ENCODE measurements around the gene WDR44. TPM values are rescaled to one million over a fixed set of nuclear protein-coding genes. Genes with fewer than 3 reads are reported as not detected.
A peak's percentile ranks its signal among the peaks of the same experiment; 100 is the strongest.
"Not testable (repeated sequence)": the region's sequence is repeated elsewhere in the genome, so short reads cannot be mapped to it uniquely, and the experiment has no call there.

The WDR44 gene, protein sequence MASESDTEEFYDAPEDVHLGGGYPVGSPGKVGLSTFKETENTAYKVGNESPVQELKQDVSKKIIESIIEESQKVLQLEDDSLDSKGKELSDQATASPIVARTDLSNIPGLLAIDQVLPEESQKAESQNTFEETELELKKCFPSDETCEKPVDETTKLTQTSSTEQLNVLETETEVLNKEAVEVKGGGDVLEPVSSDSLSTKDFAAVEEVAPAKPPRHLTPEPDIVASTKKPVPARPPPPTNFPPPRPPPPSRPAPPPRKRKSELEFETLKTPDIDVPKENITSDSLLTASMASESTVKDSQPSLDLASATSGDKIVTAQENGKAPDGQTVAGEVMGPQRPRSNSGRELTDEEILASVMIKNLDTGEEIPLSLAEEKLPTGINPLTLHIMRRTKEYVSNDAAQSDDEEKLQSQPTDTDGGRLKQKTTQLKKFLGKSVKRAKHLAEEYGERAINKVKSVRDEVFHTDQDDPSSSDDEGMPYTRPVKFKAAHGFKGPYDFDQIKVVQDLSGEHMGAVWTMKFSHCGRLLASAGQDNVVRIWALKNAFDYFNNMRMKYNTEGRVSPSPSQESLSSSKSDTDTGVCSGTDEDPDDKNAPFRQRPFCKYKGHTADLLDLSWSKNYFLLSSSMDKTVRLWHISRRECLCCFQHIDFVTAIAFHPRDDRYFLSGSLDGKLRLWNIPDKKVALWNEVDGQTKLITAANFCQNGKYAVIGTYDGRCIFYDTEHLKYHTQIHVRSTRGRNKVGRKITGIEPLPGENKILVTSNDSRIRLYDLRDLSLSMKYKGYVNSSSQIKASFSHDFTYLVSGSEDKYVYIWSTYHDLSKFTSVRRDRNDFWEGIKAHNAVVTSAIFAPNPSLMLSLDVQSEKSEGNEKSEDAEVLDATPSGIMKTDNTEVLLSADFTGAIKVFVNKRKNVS
- 10 to 100 TPM; 10.3 to 10.4 TPM for total RNA-seq
- long read RNA-seq, full-length matches to known transcripts: 9 of 18 reads
- long read RNA-seq, partial matches to known transcripts: 8 of 18 reads
- long read RNA-seq, other reads (novel, unspliced or antisense): 1 of 18 reads

DNA sequence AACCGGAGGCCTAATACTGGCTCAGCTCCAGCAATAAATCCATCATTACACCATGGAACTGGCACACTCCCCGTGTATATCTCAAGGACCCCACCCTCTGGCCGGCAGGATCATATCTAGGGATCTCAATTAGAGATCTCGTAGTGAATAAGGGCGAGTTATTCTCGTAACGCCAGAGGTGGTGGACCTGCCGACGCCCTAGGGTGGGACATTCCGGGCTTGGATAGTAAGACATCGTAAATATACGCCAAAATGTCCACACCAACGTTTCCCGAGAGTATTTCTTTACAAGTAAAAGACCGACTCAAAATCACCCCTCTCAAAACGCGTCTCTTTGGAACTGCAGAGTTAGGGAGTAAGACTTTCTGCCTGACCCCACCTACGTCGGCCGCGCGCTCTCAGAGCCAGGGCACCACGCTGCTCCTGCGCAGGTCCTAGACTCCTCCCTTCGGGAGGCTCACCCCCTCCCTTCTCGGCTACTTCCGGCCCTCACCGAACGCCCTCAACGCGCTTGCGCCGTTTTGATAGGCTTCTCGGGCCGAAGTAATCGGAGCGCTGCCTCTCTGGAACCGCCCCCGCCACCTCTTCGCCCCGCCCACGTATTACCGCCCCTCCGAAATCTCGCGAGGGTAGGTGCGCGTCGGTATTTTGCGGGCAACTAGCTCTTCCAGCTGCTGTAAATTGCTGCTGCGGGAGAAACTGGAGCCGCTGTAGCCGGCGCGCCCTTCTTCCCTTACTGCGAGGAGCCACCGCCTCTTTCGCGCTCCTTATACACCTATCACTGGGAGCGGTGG lies at the start of gene WDR44:
Gene WDR44, plus strand, starts transcription at position 643 of the 794 bp plus-strand sequence. CDS start 398 bp downstream, outside the sequence.
- peak; percentile 97 to 98 for ATAC-seq
- intact Hi-C loops (cut with DNase I): no loop called here
- peak; percentile 94 for DNase-seq

DNA sequence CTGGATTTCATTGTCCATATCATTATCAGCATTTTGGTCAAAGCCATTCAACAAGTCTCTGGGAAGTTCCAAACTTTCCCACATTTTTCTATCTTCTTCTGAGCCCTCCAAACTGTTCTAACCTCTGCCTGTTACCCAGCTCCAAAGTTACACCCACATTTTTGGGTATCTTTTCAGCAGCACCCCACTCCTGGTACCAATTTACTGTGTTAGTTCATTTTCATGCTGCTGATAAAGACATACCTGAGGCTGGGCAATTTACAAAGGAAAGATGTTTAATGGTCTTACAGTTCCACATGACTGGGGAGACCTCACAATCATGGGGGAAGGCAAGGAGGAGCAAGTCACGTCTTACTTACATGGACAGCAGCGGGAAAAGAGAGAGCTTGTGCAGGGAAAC lies 40.1 kb upstream of the WDR44 start:
- intact Hi-C loops (cut with DNase I); ATAC-seq; DNase-seq: not testable (repeated sequence)

DNA sequence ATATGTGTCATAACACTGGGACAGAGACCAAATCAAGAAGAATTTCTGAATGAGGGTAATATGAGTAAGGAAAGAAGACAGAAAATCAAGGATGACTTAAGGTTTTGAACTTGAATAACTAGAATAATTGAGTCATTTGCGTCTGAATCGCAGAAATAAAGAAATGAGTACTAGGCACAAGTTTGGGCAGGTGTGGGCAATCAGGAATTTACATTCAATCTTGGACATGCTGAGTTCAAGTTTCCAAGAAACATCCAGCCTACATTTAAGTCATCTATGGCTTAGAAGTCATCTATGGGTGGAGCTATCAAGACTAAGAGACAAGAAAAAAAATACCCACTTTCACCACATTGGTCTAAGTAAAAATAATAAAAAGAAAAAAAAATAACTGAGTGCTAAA lies 30.4 kb upstream of the WDR44 start:
- ATAC-seq (no peak), DNase-seq (no peak)
- intact Hi-C loops (cut with DNase I): no loop called here

GRCh38 chrX:118324588-118324987 lies 21.3 kb upstream of the WDR44 start:
- intact Hi-C loops (cut with DNase I): no loop called here
- DNase-seq (no peak), ATAC-seq (no peak)

GRCh38 chrX:118325453-118325852 lies 20.5 kb upstream of the WDR44 start:
- intact Hi-C loops (cut with DNase I): no loop called here
- no peak for DNase-seq
- ATAC-seq: no peak

DNA sequence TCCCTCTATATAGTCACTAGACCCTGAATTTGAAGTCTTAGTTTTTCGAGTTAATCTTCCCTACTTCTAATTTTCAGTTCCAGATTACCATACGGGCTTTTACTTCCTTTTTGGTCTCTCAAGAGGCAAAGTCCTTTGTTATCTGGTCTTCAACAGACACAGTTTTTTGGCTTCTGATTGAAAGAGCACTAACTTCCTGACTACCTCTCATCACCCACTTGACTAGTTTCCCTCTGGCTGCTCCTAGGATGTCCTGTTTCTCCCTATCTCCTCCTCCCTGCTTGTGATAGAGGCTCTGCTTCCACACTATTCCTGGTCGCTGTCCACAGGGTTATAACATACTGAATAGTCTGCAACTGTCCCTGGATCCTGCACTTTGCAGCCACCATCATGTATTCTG lies 16.7 kb upstream of the WDR44 start:
- ATAC-seq: peak; percentile 26 to 80
- DNase-seq: no peak
- intact Hi-C loops (cut with DNase I): no loop called here

DNA sequence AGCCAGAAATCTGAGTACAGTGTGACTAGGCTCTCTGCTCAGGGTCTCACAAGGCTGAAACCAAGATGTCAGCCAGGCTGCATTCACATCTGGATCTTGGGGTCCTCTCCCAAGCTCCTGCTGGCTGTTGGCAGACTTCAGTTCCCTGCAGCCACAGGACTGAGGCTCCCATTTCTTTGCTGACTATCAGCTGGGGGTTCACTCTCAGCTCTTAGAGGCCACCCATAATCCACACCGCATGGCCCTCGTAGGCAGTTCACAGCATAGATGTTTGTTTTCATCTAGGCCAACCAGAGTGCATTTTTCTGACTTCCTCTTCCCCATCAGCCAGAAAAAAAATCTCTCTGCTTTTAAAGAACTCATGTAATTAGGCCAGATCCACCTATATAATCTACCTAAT lies 8.2 kb upstream of the WDR44 start:
- ATAC-seq: no peak
- no peak for DNase-seq
- intact Hi-C loops (cut with DNase I): no loop called here

DNA sequence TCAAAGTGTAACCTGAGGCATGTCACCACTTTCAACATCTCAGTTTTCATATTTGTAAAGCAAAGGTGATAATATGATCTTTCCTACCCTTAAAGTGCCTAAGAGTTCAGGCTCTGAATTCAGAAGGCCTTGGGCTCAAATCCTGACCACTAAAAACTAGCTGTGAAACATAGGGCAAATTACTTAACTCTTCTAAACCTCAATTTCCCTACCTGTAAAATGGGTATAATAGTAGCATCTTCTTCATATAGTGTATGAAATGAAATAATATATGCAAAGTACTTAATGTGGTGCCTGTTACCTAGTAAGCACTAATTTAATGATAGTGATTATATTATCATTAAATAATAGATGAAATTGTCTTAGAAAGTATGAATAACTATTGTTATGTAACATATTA lies 7.0 kb upstream of the WDR44 start:
- ATAC-seq: no peak
- intact Hi-C loops (cut with DNase I): no loop called here
- DNase-seq: no peak

- ATAC-seq (no peak), DNase-seq (no peak)
- intact Hi-C loops (cut with DNase I): no loop called here
These were observed 852 bp upstream of the WDR44 start for GRCh38 chrX:118345045-118345463.

GRCh38 chrX:118346258-118347094 lies 570 bp downstream of the WDR44 start:
- DNase-seq (peak; percentile 55), ATAC-seq (peak; percentile 42 to 46)
- intact Hi-C loops (cut with DNase I): no loop called here

- DNase-seq (no peak), ATAC-seq (peak in 1 of 2 donors; percentile 16)
- intact Hi-C loops (cut with DNase I): no loop called here
These were observed 1.2 kb downstream of the WDR44 start for GRCh38 chrX:118347131-118347530.

- DNase-seq (no peak), ATAC-seq (no peak)
- intact Hi-C loops (cut with DNase I): no loop called here
These were observed 1.8 kb downstream of the WDR44 start for GRCh38 chrX:118347736-118348135.

DNA sequence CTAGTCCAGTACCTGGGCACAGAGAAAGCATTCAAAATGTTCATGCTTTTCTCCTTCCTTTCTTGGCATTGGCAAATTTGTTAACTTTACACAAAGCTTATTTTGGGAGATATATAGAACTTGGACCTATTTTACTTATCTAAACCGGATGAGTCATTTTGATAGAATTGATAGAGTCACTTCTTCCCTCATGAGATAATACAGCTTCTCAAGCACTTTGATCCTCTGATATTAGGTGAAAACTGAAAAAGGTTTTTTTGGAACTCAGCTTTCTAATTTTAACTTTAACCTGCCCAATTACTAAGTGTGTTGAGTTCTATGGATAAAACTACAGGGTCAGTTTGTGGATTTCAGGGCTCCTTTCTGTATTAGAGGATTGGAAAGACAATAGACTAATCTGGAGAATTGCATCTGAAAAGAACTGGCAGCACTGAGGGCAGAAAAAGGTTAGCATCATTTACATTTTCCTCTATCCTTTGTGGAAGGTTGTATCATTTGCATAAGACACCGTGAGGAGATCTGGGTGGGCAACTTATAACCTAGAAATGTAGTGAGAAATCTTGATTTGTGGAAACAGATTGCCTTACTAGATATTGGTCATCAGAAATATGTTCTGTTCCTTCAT lies 2.4 kb downstream of the WDR44 start:
- intact Hi-C loops (cut with DNase I): no loop called here
- no peak for ATAC-seq
- DNase-seq: no peak

GRCh38 chrX:118349188-118349587 lies 3.3 kb downstream of the WDR44 start:
- intact Hi-C loops (cut with DNase I): no loop called here
- DNase-seq: no peak
- ATAC-seq: no peak

- DNase-seq (no peak), ATAC-seq (no peak)
- intact Hi-C loops (cut with DNase I): no loop called here
These were observed 4.3 kb downstream of the WDR44 start for GRCh38 chrX:118350221-118350620.

DNA sequence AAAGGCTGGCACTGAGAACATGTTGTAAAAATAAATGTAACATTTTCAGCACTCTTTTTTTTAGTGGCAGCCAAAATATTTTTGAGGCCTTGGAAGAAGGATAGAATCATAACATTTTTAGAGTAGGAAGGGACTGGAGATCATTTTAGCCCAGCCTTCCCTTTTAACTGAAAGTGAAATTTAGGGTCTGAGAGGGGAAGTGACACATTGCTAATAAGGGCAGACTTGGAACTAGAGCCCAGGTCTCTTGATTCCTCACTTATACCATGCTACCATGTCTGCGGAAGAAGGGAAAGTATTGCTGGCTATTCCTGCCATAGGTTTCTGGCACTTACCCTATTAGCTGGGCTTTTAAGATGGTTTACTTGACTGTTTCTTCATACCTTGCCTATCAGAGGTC lies 4.8 kb downstream of the WDR44 start:
- intact Hi-C loops (cut with DNase I): no loop called here
- no peak for DNase-seq
- ATAC-seq: no peak

- intact Hi-C loops (cut with DNase I): no loop called here
- DNase-seq (no peak), ATAC-seq (no peak)
These were observed 6.7 kb downstream of the WDR44 start for GRCh38 chrX:118352566-118352965.
